Activated T-helper 1 cell treated with anti-CD3 and anti-CD28 coated beads, Interleukin-12 subunit alpha, Interleukin-12 subunit beta, Interleukin-2, Interleukin-4 antibody, amounts not matched to agents 30 ng/mL and 10 ng/mL and 1 ng/mL, durations not matched to agents 14 hours and 24 hours and 36 hours (primary cell): Measurements from ENCODE around the gene SPEM2. TPM values are rescaled to one million over a fixed set of nuclear protein-coding genes. Genes with fewer than 3 reads are reported as not detected.

ENCODE experiments used
- DNase-seq: peaks from one replicate; pipeline ENCODE4 v3.0.0; 2021; ENCODE audit warnings: low spot score
- H3K27ac Mint-ChIP-seq: one replicate; pipeline ENCODE4 v1.8.0; 2021; ENCODE audit warnings: mild to moderate bottlenecking, mixed read lengths
- H3K27me3 Mint-ChIP-seq: one replicate; pipeline ENCODE4 v1.8.0; 2022; ENCODE audit warnings: mild to moderate bottlenecking, moderate library complexity, mixed read lengths; ENCODE audit not compliant: insufficient read depth
- H3K36me3 Mint-ChIP-seq: one replicate; pipeline ENCODE4 v1.8.0; 2021; ENCODE audit warnings: low read depth, mixed read lengths
- H3K4me1 Mint-ChIP-seq: one replicate; pipeline ENCODE4 v1.8.0; 2021; ENCODE audit warnings: low read depth, mixed read lengths
- H3K4me3 Mint-ChIP-seq: one replicate; pipeline ENCODE4 v1.8.0; 2021; ENCODE audit warnings: mild to moderate bottlenecking, moderate library complexity, mixed read lengths
- H3K9me3 Mint-ChIP-seq: one replicate; pipeline ENCODE4 v1.8.0; 2021; ENCODE audit warnings: mixed read lengths
- intact Hi-C: fragments of 100-400 bp; cut with micrococcal nuclease; formaldehyde crosslinking; loops from one replicate; pipeline ENCODE4 v1.15.1; 2024
- total RNA-seq: library from RNA; stranded (reverse); gene quantifications from 2 replicates; pipeline ENCODE4 v1.2.3, GENCODE V29; 2022

SPEM2 gene
- not detected in 2 replicates for total RNA-seq

DNA sequence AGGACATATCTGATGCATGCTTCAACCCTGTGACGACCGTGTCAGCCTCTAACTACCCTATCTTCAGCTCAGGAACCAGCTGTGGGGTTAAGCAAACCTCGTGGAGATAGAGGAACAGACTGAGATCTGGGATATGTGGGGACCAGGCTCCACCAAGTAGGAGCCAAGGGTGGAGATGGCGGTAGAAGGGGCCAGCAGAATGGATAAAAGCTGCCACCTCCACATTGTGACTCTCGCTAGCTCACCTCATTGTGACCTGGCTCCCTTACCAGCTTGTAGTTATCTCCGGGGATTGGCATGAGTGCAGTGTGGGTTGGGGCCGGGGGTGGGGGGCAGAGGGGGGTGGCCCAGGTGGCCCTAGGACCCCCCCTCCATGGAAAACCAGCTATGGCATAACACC lies at the start of gene SPEM2:
Gene SPEM2, plus strand, starts transcription at position 301 of the 400 bp plus-strand sequence. Its CDS starts 73 bp downstream, at position 374.
- H3K9me3 Mint-ChIP-seq: no peaks in the 10 kb centered on the region
- no peaks in the 10 kb centered on the region for H3K36me3 Mint-ChIP-seq
- DNase-seq: no peak
- H3K27me3 Mint-ChIP-seq: no peaks in the 10 kb centered on the region
- no peak within 1 kb of the TSS for H3K27ac Mint-ChIP-seq
- intact Hi-C loops: no loop called here
- no peak within 1 kb of the TSS for H3K4me3 Mint-ChIP-seq
- no peaks in the 10 kb centered on the region for H3K4me1 Mint-ChIP-seq

DNA sequence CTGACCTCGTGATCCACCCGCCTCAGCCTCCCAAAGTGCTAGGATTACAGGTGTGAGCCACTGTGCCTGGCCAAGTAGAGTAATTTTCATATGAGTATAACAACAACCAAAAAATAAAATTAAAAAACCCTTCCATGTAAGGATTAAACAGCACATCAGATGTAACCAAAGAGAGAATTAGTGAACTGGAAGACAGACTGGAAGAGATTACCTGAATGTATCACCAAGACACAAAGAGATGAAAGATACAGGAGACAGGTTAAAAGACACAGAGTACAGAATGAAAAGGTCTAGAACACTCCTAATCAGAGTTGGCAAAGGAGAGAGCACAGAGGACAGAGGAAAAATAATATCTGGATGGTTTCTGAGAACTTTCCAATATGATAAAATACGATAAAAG lies 46.3 kb upstream of the SPEM2 start:
- no peaks in the 10 kb centered on the region for H3K4me1 Mint-ChIP-seq
- no peak overlapping the region for H3K4me3 Mint-ChIP-seq
- intact Hi-C loops: no loop called here
- no peak for DNase-seq
- no peak overlapping the region for H3K27ac Mint-ChIP-seq
- peaks cover 6% of the 10 kb centered on the region for H3K36me3 Mint-ChIP-seq
- peaks cover 47% of the 10 kb centered on the region for H3K27me3 Mint-ChIP-seq
- H3K9me3 Mint-ChIP-seq: peaks cover 9% of the 10 kb centered on the region

DNA sequence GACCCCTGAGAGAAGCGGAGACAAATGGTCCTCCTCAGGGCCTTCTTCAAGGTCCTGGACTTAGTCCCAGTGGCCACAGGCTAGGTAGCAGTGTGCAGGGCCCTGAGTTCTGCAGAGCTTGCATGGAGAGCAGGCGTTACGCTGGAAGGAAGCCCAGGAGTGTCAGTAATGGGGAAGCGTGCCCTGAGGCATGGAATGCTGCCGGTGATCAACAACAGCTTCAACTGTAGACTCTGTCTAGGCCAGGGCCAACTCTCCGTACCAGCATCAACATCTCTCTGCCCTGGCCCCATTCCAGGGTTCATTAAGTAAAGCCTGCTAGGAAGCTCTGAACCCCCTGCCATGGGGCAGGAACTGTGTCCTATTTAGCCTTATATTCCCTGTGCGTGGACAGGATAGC lies 45.1 kb upstream of the SPEM2 start:
- H3K36me3 Mint-ChIP-seq: peaks cover 6% of the 10 kb centered on the region
- no peak overlapping the region for H3K4me3 Mint-ChIP-seq
- H3K27ac Mint-ChIP-seq: peak overlapping the region; percentile 13
- intact Hi-C loops: no loop called here
- H3K4me1 Mint-ChIP-seq: peaks cover 5% of the 10 kb centered on the region
- peaks cover 47% of the 10 kb centered on the region for H3K27me3 Mint-ChIP-seq
- no peak for DNase-seq
- peaks cover 9% of the 10 kb centered on the region for H3K9me3 Mint-ChIP-seq

DNA sequence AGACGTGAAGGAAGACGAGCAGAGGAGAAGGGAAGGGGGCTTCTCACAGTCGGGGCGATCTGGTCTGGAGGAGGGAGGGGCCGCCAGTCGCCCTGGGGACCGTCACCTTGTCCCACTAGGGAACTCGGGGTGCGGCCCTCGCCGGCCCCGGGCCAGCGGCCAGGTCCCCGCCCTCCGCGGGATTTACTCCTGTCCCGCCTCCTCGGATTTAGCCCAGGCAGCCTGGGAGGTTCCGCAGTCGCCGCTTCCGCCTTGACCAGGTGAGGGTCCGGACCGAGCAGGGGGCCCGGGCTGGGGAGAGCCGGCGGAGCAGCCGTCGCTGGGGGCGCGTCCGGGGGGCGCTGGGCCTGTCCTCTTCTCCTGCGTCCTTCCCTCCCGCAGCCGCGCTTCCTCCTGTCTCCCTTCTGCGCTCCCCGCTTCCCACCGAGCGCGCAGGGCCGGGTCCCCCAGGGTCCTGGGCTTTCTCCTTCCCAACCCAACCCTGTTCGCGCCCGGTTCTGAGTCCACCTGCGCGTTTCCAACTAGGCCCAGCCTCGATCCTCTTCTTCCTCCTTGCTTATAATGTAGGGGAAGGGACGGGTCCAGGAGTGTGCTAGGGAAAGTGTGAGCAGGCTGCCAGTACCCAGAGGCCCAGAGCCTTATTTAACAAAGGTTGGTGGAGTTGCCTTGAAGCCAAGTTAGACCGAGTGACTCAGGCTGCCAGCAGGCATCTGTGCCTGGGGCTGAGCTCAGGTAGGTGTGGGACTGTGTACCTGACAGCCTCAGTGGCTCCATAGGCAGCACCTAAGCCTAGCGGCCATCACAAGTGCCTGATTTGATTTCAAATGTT lies 44.3 kb upstream of the SPEM2 start, which contains the start of gene TNK1:
Gene TNK1, plus strand, starts transcription at position 235 of the 829 bp plus-strand sequence. CDS start 1,838 bp downstream, outside the sequence.
- DNase-seq: no peak

DNA sequence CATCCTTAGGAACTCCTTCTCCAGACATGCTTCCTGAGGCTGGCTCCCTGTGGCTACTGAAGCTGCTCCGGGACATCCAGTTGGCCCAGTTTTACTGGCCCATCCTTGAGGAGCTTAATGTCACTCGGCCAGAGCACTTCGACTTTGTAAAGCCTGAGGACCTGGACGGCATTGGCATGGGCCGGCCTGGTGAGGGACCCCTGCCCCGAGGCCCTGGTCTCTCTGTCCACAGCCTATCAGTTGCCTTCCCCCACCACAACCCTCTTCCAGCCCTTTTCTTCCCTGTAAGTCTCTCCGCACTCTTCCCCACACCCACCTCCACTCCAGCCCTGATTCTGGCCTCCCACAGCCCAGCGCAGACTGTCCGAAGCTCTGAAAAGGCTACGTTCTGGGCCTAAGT lies 42.5 kb upstream of the SPEM2 start:
- H3K27me3 Mint-ChIP-seq: peaks cover 36% of the 10 kb centered on the region
- no peak overlapping the region for H3K27ac Mint-ChIP-seq
- peaks cover 5% of the 10 kb centered on the region for H3K4me1 Mint-ChIP-seq
- peaks cover 9% of the 10 kb centered on the region for H3K36me3 Mint-ChIP-seq
- no peak for DNase-seq
- intact Hi-C loops: no loop called here
- H3K9me3 Mint-ChIP-seq: peaks cover 9% of the 10 kb centered on the region
- peak overlapping the region; percentile 13 for H3K4me3 Mint-ChIP-seq

More for the DNA sequence above, 44.3 kb upstream of the SPEM2 start, which contains the start of gene TNK1:
- Mint-ChIP-seq H3K9me3 (peaks cover 9% of the 10 kb centered on the region), H3K4me1 (peaks cover 5% of the 10 kb centered on the region), H3K27me3 (peaks cover 47% of the 10 kb centered on the region), H3K36me3 (peaks cover 6% of the 10 kb centered on the region), H3K27ac (peak within 1 kb of the TSS; percentile 13), H3K4me3 (no peak within 1 kb of the TSS)
- intact Hi-C loops: no loop called here

DNA sequence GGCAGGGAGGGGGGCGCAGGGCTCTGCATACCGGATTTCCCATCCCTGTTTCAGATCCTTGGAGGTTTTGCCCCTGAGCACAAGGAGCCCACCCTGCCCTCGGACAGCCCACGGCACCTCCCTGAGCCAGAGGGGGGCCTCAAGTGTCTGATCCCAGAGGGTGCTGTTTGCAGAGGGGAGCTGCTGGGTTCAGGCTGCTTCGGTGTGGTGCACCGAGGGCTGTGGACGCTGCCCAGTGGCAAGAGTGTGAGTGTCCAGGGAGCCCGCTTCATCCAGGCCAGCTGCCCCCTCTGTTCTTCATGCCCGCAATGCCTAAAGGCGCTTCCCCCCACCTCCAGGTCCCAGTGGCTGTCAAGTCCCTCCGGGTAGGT lies 42.1 kb upstream of the SPEM2 start:
- peaks cover 9% of the 10 kb centered on the region for H3K9me3 Mint-ChIP-seq
- intact Hi-C loops: no loop called here
- no peak for DNase-seq
- peaks cover 9% of the 10 kb centered on the region for H3K36me3 Mint-ChIP-seq
- H3K4me3 Mint-ChIP-seq: peak overlapping the region; percentile 43
- H3K27me3 Mint-ChIP-seq: peaks cover 36% of the 10 kb centered on the region
- peaks cover 5% of the 10 kb centered on the region for H3K4me1 Mint-ChIP-seq
- H3K27ac Mint-ChIP-seq: no peak overlapping the region

DNA sequence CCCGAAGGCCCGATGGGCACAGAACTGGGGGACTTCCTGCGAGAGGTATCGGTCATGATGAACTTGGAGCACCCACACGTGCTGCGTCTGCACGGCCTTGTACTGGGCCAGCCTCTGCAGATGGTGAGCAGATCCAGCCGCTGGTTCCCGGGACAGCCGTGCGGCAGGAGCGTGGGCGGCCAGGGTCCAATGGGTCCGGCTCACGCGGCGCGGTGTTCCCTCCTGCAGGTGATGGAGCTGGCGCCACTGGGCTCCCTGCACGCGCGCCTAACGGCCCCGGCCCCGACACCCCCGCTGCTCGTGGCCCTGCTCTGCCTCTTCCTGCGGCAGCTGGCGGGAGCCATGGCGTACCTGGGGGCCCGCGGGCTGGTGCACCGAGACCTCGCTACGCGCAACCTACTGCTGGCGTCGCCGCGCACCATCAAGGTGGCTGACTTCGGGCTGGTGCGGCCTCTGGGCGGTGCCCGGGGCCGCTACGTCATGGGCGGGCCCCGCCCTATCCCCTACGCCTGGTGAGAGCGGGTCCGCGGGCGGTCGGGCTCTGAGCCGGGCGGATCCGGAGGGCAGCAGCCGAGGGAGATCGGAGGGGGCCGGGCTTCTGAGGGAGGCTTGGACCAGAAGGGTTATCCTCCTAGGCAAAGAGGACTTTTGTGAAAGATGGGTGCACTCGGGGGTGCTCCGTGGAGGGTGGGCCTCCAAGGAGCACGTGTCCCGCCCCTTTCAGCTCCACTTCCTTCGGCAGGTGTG lies 41.5 kb upstream of the SPEM2 start:
- Mint-ChIP-seq H3K9me3 (peaks cover 9% of the 10 kb centered on the region), H3K4me3 (peak overlapping the region; percentile 77), H3K27me3 (peaks cover 35% of the 10 kb centered on the region), H3K27ac (no peak overlapping the region), H3K4me1 (peaks cover 5% of the 10 kb centered on the region), H3K36me3 (peaks cover 9% of the 10 kb centered on the region)
- DNase-seq: peak; percentile 75
- intact Hi-C loops: loop anchor here (1.0 kb wide), 2 partner anchors 10 to 20 kb away; partner anchors contain the start of genes PLSCR3 and TMEM256

DNA sequence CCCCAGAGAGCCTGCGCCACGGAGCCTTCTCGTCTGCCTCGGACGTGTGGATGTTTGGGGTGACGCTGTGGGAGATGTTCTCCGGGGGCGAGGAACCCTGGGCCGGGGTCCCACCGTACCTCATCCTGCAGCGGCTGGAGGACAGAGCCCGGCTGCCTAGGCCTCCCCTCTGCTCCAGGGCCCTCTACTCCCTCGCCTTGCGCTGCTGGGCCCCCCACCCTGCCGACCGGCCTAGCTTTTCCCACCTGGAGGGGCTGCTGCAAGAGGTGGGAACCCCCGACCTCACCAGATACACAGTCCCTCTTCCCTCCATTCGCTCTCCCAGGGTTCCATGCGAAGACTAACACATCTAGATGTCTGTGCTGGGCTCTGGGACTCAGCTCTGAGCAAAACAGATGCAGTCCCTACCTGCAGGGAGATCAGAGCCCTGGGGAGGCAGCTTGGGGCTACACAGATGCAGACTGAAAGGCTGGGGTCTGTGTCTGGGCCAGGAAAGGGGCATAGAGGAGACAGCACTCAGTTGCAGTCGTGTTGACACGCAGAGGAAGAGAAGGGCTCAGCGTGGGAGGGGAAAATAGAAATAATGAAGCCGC lies 40.8 kb upstream of the SPEM2 start:
- peaks cover 2% of the 10 kb centered on the region for H3K9me3 Mint-ChIP-seq
- H3K4me3 Mint-ChIP-seq: peak overlapping the region; percentile 77
- no peak for DNase-seq
- peaks cover 28% of the 10 kb centered on the region for H3K27me3 Mint-ChIP-seq
- H3K4me1 Mint-ChIP-seq: peaks cover 5% of the 10 kb centered on the region
- intact Hi-C loops: loop anchor here (1.0 kb wide), 2 partner anchors 10 to 20 kb away; partner anchors contain the start of genes PLSCR3 and TMEM256
- H3K27ac Mint-ChIP-seq: peak overlapping the region; percentile 79
- peaks cover 7% of the 10 kb centered on the region for H3K36me3 Mint-ChIP-seq

DNA sequence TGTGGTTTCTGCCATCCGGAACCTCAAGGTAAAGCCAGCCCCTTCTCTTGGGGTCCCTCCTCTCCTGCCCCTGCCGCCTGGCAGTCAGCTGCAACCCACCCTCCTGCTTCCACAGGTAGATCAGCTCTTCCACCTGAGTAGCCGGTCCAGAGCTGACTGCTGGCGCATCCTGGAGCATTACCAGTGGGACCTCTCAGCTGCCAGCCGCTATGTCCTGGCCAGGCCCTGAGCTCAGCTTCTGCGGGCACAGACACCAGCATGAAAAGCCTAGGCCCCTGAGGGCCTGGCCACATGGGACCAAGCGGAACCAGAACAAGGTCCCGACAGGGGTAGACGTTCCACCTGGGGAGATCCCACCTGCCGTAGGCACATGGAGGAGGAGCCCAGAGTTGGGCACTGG lies 36.6 kb upstream of the SPEM2 start:
- intact Hi-C loops: no loop called here
- Mint-ChIP-seq H3K36me3 (peaks cover 19% of the 10 kb centered on the region), H3K9me3 (no peaks in the 10 kb centered on the region), H3K27me3 (no peaks in the 10 kb centered on the region), H3K4me1 (peaks cover 22% of the 10 kb centered on the region), H3K27ac (no peak overlapping the region), H3K4me3 (no peak overlapping the region)
- no peak for DNase-seq

DNA sequence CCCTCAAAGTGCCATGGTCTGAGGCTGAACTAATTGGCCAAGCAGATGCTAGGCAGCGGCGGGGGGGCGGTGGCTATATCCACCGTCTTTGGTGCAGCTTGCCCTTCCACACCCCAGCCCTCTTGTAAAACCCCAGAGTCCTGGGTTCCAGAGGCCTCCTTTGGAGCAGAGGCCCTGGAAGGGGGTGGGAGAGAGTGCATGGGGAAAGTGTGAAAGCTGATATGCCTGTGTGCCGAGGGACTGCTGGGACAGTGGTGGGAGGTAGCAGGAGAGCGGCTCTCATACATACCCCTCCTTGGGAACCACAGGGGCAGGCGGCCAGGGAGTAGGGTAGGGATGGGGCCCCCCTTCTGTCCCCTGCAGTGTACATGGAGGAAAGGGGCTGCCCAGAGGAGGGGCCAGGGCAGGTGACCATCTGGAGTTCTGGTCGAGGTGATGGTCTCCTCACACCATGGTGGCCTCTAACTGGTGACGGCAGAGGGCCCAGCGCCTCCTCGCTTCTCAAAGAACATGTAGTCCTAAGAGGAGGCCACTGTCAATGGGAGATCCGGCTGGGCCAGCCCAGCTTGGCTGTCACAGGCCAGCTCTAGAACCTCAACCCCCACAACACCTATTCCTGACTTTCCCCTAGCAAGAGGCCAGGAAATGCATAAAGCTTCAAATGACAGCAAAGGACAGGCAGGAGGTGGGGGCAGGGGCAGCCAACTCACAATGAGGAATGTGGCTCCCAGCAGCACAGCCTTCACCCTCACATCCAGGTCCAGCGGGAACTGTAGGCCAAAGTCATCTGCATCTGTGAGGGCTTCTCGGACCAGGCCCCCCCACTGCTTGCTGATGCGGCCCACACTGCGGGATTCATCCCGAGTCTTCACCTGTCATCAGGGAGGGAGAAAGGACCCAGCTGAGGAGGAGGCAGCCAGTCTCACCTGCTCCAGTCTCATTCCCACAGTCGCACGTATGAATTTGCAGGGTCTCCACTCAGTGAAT lies 35.2 kb upstream of the SPEM2 start:
- no peak for DNase-seq
- no peak overlapping the region for H3K27ac Mint-ChIP-seq
- H3K27me3 Mint-ChIP-seq: peaks cover 2% of the 10 kb centered on the region
- H3K9me3 Mint-ChIP-seq: no peaks in the 10 kb centered on the region
- no peak overlapping the region for H3K4me3 Mint-ChIP-seq
- peaks cover 19% of the 10 kb centered on the region for H3K36me3 Mint-ChIP-seq
- intact Hi-C loops: no loop called here
- H3K4me1 Mint-ChIP-seq: peaks cover 22% of the 10 kb centered on the region

DNA sequence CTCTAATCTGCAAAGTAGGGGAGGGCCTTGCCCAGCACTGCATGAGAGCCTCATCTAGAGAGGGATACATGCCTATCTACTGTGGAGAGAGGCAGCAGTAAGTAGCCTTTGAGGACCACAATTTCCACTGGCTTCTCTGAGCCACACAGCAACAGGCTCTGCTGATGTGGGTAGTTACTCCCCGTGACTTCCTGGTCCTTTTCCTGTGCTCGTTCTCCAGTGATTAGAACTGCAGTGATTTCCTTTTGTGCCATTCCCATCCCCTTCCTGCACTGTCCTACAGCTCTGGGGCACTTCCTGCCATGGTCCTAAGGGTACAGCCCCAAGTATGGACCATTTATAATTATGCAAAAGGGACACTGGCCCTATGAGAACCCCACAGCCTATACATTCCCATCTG lies 34.1 kb upstream of the SPEM2 start:
- Mint-ChIP-seq H3K27ac (no peak overlapping the region), H3K36me3 (peaks cover 19% of the 10 kb centered on the region), H3K4me3 (no peak overlapping the region), H3K27me3 (peaks cover 2% of the 10 kb centered on the region), H3K9me3 (no peaks in the 10 kb centered on the region), H3K4me1 (peaks cover 22% of the 10 kb centered on the region)
- no peak for DNase-seq
- intact Hi-C loops: no loop called here
